Activated T-cell treated with anti-CD3 and anti-CD28 coated beads for 4 hours (primary cell): ENCODE data around the gene SLFN12.
"Not testable (repeated sequence)": the region's sequence is repeated elsewhere in the genome, so short reads cannot be mapped to it uniquely, and the experiment has no call there.

Source experiments
- DNase-seq: peaks from one replicate; pipeline ENCODE4 v3.0.0-alpha.2; 2020

Gene SLFN12

DNA sequence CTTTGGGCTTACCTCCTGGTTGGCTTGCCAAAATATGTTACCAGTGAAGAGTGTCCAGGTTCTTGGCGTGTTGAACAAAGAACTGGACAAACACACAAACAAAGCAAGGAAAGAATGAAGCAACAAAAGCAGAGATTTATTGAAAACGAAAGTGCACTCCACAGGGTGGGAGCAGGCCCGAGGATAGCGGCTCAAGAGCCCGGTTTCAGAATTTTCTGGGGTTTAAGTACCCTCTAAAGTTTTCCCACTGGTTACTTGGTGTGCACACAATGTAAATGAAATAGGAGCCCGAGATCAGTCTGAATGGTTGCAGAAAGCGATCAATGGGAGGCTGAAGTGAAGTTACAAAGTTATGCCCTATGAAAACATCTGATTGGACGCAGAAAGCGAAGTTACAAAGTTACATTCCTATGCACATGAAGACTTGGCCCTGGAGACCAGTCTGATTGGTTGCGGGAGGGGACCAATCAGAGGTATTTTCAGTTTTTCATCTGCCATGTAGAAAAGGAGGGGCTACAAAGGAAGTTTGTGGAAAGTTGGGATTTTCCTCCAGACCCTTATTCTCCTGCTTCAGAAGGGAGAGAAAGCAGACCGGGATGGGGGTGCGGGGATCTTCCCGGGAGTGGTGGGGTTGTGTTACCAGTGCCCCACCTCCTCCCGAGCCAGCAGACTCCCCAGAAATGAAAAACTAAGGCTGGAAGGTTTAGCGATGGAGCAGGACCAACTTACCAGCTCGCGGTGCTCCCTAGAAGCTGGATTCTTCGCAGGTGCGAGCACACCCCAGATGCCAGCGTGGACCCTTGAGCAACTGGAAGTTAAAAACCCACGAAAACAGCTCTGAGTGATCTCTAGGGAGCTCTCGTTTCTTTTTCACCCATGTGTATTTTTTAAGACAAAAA lies at the start of gene SLFN12:
Gene SLFN12 (minus strand): TSS at position 325 of the 899 bp plus-strand sequence. CDS start 9,472 bp downstream, outside the sequence.
- DNase-seq: peak; percentile 31

DNA sequence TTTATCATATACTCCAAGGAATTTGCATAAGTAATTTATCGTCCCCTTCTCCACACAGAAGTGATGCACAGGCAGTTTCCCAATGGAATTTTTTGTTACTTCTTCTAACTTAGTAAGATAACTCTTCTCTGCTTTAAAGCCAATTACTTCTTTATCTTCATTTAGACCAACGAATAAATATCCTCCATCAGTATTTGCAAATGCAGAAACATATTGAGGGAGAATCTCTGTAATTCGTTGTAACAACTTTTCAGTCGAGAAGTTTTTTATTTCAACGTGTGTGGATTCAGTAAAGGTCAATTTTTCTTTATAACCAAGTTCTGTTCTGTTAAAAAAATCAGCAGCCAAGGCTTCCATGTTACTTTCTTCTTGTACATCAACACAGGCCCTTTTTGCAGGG lies 47.0 kb upstream of the SLFN12 start:
- no peak for DNase-seq

DNA sequence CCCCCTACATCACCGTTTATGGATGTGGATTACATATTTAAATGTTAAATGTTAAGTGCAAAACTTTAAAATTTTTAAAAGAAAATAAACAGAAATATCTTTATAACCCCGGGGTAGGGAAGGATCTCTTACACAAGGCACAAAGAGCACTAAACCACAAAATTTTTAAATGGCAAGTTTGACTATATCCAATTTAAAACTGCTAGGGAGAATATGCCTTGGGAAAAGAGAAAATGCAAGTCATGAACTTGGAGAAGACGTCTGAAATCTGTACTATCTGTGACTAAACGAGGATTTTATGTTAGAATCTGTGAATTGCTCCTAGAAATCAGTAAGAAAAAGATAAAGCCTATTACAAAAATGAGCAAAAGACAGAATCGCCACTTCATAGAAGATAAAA lies 44.9 kb upstream of the SLFN12 start:
- DNase-seq: no peak

DNA sequence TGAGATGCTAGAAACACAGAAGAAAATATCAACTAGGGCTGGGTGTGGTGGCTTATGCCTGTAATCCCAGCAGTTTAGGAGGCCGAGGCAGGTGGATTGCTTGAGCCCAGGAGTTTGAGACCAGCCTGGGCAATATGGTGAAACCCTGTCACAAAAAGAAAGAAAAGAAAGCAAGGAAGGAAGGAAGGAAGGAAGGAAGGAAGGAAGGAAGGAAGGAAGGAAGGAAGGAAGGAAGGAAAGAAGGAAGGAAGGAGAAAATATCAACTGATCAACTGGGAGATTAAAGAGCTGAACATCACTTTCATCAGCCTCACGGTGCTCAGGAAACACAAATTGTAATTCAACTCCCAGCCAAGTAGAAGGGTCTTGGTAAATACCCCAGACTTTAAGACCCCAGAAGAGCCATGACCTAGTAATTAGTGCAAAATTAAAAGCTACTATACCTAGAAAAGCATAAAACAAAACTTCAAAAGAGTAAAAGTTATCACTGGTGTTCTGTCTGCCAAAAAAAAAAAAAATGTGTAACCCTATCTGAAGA lies 44.1 kb upstream of the SLFN12 start:
- no peak for DNase-seq

DNA sequence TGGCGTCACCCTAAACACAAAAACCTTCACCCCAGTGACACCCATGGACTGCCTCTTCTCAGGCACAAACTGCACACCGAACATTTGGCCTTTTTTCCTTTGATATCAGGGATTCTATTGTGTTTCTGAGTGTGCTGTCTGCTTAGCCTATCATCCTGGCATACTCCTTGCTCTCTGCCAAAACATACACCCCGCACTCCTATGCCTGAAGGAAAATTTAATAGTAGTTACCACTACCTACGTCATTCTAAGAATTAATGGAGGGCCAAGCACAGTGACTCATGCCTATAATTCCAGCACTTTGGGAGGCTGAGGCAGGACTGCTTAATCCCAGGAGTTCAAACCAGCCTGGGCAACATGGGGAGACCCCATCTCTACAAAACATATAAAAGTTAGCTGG lies 36.2 kb upstream of the SLFN12 start:
- no peak for DNase-seq

DNA sequence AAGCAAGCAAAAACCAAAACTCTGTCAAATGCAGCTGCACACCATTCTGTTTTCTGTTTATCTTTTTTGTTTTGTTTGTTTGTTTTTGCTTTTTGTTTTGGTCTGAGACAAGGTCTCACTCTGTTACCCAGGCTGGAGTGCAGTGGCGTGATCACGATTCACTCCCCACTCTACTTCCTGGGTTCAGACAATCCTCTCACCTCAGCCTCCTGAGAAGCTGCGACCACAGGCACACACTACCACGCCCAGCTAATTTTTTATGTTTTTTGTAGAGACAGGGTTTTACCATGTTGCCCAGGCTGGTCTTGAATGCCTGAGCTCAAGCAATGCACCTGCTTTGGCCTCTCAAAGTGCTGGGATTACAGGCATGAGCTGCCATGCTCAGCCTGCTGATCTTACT lies 35.5 kb upstream of the SLFN12 start:
- no peak for DNase-seq

DNA sequence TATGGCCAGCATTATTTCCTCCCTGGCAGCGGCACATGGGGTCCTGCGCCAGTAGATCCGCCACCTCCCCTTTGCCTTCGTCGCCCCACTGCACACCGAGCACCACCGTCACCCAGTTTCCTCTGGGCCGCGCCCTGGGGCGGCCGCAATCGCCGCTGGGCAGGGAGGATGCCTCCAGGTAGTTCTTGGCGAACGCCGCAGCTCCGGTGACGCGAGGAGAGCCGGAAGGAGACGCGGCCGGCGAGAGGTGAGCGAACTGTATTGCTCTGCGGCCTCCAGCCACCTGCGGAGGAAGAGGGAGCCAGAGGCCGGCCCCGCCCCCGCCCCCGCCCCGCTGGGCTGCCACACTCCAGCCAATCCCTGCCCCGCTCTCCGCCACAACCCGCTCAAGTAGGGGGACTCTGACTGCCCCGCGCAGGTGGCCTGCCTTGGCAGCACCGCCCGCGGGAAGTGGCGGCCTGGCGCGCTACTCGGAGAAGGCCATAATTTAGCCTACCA lies 28.1 kb upstream of the SLFN12 start:
- peak; percentile 18 for DNase-seq

DNA sequence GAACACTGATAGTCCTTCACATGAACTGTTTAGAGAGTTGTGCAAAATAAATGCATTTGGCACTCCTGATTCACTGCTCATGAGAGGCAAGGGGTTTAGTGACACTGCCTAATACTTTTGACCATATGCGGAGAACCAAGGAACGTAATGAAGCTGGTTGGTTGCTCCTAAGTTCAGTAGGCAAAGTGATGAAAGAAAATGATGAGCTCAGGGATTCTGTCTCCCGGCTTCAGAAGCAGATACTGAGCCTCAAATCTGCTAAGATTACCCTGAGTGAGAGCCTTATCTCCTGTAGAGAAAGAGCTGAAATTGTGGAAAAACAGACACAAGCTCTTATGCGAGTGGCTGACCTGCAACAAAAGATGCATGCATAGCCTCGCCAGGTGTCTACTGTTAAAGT lies 21.7 kb upstream of the SLFN12 start:
- DNase-seq: not testable (repeated sequence)

DNA sequence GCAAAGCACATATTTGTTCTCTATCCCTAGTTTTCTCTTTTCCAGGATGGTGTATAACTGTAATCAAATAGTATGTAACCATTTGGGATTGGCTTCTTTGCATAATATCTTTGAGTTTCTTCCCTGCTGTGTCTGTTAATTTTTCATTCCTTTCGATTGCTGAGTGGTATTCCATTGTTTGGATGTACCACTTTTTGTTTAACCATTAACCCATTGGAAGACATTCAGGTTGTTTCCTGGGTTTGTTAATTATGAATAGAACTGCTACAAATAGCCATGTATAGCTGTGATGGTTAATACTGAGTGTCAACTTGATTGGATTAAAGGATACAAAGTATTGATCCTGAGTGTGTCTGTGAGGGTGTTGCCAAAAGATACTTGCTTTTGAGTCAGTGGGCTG lies 20.9 kb upstream of the SLFN12 start:
- DNase-seq: no peak

DNA sequence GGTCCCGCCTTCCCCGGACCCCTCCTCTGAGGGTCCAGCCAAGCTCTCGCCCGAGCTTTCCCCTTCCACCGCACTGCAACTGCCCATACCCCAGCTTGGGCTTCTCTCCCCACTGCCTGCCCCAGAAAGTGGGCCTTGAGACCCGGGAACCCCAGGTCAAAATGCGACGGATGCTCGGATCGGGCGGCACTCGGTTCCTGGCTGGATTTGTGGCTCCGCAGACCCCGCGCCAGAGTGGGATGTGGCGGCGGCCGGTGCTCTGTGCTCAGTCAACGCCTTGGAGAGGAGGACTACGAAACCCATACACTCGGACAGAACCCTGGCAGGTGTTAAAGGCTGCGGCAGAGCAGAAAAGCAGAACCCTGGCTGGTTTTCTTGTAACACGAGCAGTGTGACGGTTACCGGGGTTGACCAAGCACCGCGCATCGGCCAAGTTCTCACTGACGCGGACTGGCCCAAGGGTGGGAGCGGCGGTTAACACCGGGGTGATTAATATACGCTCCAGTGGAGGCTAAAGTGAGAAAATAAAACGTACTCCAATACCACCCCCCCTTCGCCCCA lies 17.2 kb upstream of the SLFN12 start:
- no peak for DNase-seq

DNA sequence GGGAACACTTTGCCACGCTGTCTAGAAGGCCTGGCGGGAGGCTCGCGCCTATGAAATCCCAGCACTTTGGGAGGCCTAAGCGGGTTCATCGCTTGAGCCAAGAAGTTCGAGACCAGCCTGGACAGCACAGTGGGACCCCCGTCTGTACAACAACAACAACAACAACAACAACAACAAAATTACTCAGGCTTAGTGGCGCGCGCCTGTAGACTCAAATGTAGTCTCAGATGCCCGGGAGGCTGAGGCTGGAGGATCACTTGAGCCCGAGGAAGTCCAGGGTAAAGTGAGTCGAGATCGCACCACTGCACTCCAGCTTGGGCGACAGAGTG lies 16.6 kb upstream of the SLFN12 start:
- DNase-seq: no peak

DNA sequence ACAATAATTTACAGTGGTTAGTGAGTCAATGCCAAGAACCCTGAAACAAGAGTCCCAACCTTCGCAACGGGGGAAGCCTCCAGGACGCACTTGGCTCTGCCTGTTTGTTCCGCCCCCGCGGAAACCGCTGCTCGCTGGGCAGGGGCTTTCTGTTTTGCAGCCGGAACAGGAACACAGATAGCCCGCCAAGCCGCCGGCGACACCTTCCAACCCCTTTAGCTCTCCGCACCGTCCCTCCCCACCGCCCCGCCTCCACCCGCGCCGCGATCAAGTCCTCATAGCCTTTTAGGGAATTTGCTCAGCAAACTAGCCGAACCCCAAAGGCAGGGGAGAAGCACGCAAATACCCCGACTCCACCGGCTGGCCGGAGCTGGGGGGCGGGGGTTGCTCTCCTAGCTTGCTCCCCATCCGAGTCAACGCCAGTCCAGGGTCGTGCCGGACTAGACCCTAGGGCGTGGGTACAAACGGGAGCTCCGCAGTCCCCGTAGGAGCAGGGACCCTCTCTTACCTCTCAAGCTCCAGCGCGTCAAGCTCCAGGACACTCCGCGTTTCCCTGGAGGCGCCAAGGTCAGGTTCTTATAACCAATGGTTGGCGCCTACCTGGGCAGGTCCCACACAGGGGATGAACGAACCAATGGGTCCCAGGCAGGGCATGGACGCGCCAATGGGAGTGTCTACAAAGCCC lies 16.1 kb upstream of the SLFN12 start, which contains the start of gene SLFN13:
Gene SLFN13 (minus strand): TSS at position 553 of the 685 bp plus-strand sequence. CDS start 3,086 bp downstream, outside the sequence.
- DNase-seq: peak; percentile 66

DNA sequence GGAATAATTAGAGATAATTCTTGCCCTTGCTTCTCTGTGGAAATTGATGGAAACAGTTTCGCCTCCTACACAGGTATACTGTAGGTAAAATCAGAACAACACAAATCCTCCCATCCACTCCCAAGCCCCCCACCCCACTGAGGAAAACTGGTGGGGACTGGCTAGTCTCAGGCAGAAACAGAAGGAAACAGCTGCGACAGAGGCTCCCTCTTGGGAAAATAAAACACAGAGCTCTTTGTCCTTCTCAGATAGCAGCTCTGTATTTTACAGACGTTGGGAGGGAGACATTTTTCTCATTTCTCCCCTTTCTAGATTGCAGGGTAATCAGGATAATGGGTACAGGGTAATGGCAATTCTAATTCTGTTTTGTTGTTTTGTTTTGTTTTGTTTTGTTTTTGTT lies 15.2 kb upstream of the SLFN12 start:
- no peak for DNase-seq

DNA sequence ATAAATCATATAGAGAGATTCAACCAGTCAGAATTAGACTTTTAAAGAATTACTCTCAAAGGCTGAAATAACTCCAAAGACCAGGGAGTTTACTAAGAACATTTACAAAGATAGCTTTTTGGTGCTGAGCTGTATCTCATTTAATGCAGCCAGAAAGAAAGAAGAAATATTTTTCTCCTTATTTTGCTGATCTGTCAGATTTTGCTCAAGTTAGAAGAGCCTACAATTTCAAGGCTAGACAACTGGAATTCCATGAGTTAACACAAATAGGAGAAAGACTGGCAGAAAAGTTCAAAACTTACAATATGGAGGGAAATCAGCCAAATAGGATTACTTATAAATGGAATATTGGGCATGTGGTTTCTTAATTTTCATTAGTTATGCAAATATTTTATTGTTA lies 6.1 kb upstream of the SLFN12 start:
- no peak for DNase-seq

DNA sequence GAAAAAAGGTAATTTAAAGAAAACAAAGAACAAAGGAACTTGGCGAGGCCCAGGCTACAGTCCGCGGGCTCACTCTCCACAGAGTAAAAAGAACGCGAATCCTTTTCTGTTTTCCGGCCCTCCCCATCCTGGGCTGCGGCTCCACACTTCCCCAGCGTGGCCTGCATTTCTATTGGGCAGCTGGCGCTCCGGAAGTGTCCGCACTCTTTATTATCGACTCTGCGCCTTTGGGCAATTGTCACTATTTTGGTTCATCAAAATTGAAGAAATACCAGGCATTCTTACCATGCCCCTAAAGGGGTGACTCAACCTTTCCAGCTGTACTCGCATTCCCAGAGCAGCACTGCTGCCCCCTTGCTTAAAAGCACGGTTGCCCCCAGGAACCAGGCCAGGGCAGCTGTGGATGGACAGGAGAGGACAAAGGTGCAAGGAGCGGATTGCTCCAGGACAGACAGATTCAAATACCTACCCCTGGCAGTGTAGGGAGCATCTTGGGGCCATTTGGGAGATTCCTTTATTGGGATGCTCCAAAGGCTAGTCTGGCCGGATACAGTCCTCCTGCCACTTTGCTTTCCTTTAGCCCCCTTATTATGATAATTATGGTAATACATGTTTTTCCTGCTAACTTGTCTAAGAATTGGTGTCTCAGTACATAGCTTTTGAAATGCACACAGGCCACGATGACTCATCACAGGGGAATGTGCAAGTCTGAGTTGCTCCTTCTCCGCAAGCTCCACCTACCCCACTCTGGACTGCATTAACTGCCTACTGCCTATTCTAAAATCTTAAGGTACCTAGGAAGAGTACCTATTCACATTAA lies 985 bp upstream of the SLFN12 start:
- peak; percentile 64 for DNase-seq

DNA sequence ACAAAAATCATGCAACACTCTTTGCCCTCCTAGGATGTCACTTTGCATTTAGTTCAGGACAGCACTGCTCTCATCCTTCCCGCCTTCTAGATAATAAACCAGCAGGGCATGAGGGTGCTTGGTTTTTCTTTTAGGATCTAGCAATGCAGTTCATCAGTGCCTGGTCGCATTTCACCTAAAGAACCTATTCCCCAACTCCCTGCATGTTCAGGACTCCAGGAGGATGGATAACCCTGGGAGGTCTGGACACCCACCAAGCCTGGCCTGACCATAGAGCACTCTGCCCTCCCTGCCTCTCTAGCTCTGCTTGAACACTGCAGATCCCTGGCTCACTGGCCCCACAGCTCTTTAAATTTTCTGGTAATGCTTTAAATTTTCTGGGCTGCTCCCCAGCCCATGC lies 2.6 kb downstream of the SLFN12 start:
- no peak for DNase-seq

DNA sequence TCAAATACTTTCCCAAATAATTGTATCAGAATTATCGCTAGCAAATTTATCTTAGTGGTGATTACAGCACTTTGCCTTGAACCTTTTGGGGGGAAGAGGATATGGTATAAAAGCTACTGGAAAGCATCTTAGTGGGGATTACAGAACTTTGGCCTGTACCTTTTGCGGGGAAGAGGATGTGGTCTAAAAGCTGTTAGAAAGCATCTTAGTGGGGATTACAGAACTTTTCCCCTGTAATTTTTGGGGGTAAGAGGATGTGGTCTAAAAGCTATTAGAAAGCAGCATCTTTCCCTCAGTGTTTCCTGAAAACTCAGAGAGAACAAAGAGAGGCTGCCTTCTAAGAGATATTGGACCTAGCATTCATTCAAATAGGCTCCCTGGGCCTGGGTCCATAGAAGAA lies 4.1 kb downstream of the SLFN12 start:
- no peak for DNase-seq

DNA sequence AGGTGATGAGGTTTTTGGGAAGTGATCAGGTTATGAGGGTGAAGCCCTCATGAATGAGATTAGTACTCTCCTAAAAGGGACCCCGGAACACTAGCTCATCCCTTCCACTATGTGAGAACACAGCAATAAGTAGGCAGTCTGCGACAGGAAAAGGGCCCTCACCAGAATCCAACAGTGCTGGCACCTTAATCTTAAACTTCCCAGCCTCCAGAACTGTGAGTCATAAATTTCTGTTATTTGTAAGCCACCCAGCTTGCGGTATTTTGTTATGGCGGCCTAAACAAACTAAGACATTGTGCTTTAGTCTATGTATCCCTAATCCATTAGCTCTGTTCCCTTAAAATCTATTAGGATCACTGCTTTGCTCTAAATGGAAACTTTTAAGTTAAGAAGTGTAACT lies 8.5 kb downstream of the SLFN12 start:
- DNase-seq: no peak

DNA sequence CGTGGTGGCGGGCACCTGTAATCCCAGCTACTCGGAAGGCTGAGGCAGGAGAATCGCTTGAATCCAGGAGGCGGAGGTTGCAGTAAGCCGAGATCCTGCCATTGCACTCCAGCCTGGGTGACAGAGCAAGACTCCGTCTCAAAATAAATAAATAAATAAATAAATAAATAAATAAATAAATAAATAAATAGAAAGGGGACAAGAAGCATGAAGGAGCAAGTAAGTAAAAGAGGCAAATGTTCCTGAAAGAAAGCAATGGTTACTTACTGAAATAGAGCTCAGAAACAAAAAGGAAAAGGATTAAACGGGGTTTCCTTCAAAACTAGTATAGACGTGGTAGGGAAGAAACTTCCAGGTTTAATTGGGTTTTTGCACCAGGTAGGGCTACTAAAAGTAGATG lies 11.2 kb downstream of the SLFN12 start:
- DNase-seq: not testable (repeated sequence)

DNA sequence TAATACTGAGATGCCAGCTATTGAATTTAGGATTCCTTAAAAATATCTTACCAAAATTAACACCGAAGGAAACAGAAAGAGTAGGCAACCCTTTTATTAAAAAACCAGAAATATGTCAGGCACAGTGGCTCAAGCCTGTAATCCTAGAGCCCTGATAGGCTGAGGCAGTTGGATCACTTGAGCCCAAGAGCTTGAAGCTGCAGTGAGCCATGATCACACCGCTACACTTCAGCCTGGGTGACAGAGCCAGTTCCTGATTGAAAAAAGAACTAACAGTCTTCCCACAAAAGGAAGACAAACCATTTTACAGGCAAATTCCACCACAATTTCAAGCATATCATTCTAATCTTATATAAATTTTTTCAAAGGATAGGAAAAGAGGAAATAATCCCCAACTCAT lies 15.6 kb downstream of the SLFN12 start:
- DNase-seq: no peak

DNA sequence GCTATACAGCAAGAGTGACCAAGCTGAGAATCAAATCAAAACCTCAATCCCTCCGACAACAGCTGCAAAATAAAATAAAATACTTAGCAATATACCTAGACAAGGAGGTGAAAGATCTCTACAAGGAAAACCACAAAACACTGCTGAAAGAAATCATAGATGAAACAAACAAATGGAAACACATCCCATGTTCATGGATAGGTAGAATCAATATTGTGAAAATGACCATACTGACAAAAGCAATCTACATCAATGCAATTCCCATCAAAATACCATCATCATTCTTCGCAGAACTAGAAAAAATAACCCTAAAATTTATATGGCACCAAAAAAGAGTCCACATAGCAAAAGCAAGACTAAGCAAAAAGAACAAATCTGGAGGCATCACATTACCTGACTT lies 17.6 kb downstream of the SLFN12 start:
- not testable (repeated sequence) for DNase-seq

DNA sequence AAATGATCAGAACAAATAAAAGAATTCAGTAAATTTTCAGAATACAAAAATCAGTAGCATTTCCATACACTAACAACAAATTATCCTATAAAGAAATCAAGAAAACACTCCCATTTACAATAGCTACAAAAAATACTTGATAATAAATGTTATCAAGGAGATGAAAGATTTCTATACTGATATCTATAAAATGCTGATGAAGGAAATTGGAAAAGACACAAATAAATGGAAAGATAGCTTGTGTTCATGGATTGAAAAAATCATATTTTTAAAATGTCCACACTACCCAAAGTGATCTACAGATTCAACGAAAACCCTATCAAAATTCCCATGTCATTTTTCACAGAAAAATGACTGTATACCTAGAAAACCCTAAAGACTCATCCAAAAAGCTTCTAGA lies 18.1 kb downstream of the SLFN12 start:
- DNase-seq: no peak

DNA sequence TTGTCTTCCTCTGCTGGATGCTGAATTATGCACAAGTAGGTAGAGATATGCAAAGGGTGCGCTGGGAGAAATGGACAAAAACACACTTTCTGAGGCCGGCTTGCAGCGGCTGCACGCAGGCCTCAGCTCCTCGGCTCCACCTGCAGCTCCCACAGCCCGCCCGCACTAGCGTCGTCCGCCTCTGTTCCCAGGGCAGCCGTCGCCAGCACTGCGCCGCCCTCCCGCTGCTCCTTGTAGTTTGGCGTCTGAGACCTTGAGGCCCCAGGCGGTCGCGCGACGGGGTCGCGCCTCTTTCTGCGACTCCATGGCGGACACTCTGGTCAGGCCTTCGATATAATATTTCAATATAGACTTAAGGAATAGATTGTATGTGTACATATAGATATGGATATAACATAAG lies 24.8 kb downstream of the SLFN12 start:
- no peak for DNase-seq
